Suprapubic skin (tissue), 4 donors: ENCODE data around the gene OLFML2A. TPM values are rescaled to one million over a fixed set of nuclear protein-coding genes. Genes with fewer than 3 reads are reported as not detected.

Source experiments
- DNase-seq, 2 donors: peaks; one replicate each; pipeline ENCODE4 v3.0.0-alpha.2; 2019; ENCODE audit warnings: low spot score in 2 of 2
- H3K27ac ChIP-seq: fragments of 200-600 bp; sonication (generic); one replicate; pipeline ENCODE4 v1.5.1; 2019
- H3K27me3 ChIP-seq: fragments of 200-600 bp; sonication (generic); one replicate; pipeline ENCODE4 v1.5.1; 2019
- H3K36me3 ChIP-seq: fragments of 200-600 bp; sonication (generic); one replicate; pipeline ENCODE4 v1.5.1; 2019
- H3K4me1 ChIP-seq: fragments of 200-600 bp; sonication (generic); one replicate; pipeline ENCODE4 v1.5.1; 2019
- H3K4me3 ChIP-seq: fragments of 200-600 bp; sonication (generic); one replicate; pipeline ENCODE4 v1.5.1; 2019; ENCODE audit warnings: mild to moderate bottlenecking
- H3K9me3 ChIP-seq: fragments of 200-600 bp; sonication (generic); one replicate; pipeline ENCODE4 v1.5.1; 2019
- EP300 ChIP-seq: sonication (generic); formaldehyde crosslinking; IDR thresholded peaks from one replicate; pipeline ENCODE4 v1.6.1; 2017; ENCODE audit warnings: antibody characterized with exemption
- POLR2A ChIP-seq, 2 donors: fragments of 450-650 bp; IDR thresholded peaks; one replicate each; pipeline ENCODE4 v1.6.1; 2017; ENCODE audit warnings: antibody characterized with exemption in 2 of 2, mild to moderate bottlenecking in 2 of 2, moderate library complexity in 2 of 2
- POLR2AphosphoS5 ChIP-seq, 3 donors: sonication (generic); formaldehyde crosslinking; IDR thresholded peaks; one replicate each; pipeline ENCODE4 v1.6.1; 2017; ENCODE audit warnings: antibody characterized with exemption in 3 of 3
- WGBS: methylation state at CpG from one replicate; pipeline ENCODE4 v1.1.5; 2018; 5-methylcytosine and 5-hydroxymethylcytosine counted together
- total RNA-seq, 4 donors: library from RNA; depleted of rRNA; stranded (reverse); fragments of >200 nt; gene quantifications; one replicate each; pipeline ENCODE4 v1.1.0, GENCODE V29; 2016
- TF ChIP-seq, protein P1 (sequence below), 2 donors: fragments of 200-600 bp in 1 of 2; fragments of 450-650 bp in 1 of 2; sonication (generic) in 1 of 2; IDR thresholded peaks; one replicate each; pipeline ENCODE4 v1.5.1; 2016 to 2019; ENCODE audit warnings: antibody characterized with exemption in 2 of 2, mild to moderate bottlenecking in 1 of 2, moderate library complexity in 1 of 2

OLFML2A gene
- total RNA-seq, 4 donors from 2014 or later: 14.6 to 36.8 (median 18.9) TPM

DNA sequence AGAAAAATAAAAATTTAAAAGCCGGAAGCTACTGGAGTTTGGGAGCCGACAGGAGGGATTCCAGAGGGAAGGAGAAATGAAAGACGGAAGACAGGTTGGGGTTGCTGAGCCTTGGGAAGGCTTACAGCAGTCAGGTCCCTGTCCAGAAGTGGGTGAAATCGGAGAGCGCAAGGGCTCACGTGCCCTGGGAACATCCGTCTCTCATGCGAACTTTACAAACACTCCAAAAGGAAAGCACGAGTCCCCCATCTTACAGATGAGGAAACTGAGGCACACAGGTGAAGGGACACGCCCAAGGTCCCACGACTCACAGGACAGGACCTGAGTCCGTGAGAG lies 347 bp upstream of the OLFML2A start:
- DNase-seq: no peak
- TF ChIP-seq, protein P1, sequence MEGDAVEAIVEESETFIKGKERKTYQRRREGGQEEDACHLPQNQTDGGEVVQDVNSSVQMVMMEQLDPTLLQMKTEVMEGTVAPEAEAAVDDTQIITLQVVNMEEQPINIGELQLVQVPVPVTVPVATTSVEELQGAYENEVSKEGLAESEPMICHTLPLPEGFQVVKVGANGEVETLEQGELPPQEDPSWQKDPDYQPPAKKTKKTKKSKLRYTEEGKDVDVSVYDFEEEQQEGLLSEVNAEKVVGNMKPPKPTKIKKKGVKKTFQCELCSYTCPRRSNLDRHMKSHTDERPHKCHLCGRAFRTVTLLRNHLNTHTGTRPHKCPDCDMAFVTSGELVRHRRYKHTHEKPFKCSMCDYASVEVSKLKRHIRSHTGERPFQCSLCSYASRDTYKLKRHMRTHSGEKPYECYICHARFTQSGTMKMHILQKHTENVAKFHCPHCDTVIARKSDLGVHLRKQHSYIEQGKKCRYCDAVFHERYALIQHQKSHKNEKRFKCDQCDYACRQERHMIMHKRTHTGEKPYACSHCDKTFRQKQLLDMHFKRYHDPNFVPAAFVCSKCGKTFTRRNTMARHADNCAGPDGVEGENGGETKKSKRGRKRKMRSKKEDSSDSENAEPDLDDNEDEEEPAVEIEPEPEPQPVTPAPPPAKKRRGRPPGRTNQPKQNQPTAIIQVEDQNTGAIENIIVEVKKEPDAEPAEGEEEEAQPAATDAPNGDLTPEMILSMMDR (IDR thresholded peaks at IDR 0.05): no peak
- TF ChIP-seq POLR2AphosphoS5 (IDR thresholded peaks at IDR 0.05) (no peak), POLR2A (IDR thresholded peaks at IDR 0.05) (no peak), EP300 (no peak)
- peak overlapping the region; percentile 16 for H3K27ac ChIP-seq
- H3K4me3 ChIP-seq: peak overlapping the region; percentile 55
- WGBS: 8% methylated on average over 11 of the region's 12 CpGs
- no peaks in the 10 kb centered on the region for H3K36me3 ChIP-seq
- H3K9me3 ChIP-seq: no peaks in the 10 kb centered on the region
- H3K4me1 ChIP-seq: peaks cover 45% of the 10 kb centered on the region
- H3K27me3 ChIP-seq: no peaks in the 10 kb centered on the region

DNA sequence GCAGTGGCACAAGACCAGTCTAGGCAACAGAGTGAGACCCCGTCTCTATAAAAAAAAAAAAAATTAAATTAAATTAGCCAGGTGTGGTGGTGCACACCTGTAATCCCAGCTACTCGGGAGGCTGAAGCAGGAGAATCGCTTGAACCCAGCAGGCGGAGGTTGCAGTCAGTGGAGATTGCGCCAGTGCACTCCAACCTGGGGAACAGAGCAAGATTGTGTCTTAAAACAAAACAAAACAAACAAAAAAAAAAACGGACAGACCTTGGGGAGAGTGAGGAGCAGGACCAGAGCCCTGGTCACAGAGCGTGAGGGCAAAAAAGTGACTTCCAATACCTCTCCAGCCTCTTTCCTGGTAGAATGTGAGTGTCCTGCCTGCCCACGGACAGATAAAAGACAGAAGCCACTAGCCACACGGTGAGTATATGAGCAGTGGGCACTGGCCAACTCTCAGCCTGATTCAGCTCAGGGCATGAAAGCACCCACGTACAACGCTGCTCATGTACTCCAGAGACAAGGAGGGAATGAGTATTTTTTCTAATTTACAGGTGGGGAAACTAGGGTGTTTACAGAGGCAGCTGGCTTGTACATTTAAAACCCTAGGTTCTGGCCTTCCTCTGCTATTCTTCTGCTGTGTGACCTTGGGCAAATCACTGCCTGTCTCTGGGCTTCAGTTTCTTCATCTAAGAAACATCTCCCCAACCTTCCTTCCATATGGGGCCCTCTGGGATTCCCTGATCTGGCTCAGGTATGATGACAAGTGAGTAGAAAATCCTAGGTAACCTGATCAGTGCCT lies 1.8 kb downstream of the OLFML2A start:
- TF ChIP-seq POLR2AphosphoS5 (IDR thresholded peaks at IDR 0.05): no peak
- no peak for TF ChIP-seq POLR2A (IDR thresholded peaks at IDR 0.05)
- TF ChIP-seq, protein P1 (IDR thresholded peaks at IDR 0.05): no peak
- TF ChIP-seq EP300: no peak
- peak in 1 of 2 donors; percentile 29 for DNase-seq
- H3K36me3 ChIP-seq: no peaks in the 10 kb centered on the region
- H3K4me3 ChIP-seq: no peak overlapping the region
- H3K9me3 ChIP-seq: no peaks in the 10 kb centered on the region
- 69% methylated on average over 11 of the region's 11 CpGs for WGBS
- no peak overlapping the region for H3K27ac ChIP-seq
- peaks cover 38% of the 10 kb centered on the region for H3K4me1 ChIP-seq
- no peaks in the 10 kb centered on the region for H3K27me3 ChIP-seq

DNA sequence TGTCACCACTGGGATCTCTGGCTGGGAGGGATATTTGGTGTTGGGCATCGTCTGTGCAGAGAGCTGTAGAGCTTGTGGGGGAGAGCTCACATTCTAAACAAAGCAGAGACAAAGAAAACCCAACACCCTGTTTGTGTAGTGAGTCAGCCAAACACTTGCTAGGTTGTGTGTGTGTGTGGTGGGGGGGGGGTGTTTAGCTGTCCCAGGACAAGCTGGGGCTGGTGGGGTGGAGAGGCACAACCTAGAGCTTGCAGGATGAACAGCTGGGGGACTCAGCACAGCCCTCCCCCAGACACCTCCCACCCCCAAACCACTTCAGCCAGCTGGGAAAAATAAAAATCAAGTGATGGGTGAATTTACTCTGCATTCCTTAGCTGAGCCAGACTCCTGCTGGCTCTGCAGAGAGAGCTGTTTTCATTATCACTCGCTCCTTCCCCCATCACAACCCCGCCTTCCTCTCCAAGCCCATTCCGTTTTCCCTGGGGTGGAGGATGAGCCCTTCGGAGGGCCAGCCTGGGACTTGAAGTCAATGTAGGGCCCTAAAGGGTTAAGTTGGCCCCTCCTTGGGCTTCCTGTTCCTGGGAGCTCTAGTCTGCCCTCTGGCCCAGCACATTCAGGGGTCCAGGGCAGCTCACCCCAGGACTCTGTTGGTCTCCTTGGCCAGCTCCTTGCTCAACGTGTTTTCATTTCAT lies 2.6 kb downstream of the OLFML2A start:
- WGBS: 23% methylated on average over 6 of the region's 6 CpGs
- peak in 1 of 2 donors; percentile 69 for DNase-seq

DNA sequence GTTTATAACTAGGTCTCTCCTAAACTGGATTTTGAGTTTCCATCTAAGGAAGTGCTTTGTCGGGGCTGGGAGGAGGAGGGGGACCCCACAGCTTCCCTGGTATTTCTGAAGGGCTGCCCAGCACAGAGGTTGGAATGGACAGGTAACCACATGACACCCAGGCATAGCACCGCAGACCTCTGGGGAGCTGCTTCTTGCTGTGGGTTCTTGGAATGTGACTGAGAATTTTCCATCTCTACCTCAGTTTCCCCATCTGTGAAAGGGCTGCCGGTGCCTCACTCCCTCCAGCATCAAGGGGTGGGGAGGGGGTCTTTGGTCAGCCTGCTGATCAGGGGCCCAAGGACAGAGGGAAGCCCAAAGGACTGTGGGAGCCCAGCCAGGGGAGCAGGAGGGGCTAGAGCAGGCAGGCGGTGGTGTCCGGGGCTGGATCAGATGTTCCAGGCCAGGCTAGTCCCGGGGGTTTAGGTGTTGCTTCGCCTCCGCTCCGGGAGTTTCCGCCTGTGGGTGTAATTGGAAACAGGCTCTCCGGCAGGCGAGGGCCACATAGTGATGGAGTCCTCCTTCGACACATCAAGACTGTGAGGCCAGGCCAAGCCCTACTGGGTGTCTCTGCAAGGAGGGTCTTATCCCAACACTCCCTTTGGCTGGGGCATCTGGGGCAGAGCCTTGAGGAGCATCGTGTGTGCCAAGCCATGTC lies 3.3 kb downstream of the OLFML2A start:
- H3K27me3 ChIP-seq: no peaks in the 10 kb centered on the region
- WGBS: 60% methylated on average over 8 of the region's 14 CpGs
- peak; percentile 80 for DNase-seq
- no peak for TF ChIP-seq POLR2AphosphoS5 (IDR thresholded peaks at IDR 0.05)
- TF ChIP-seq, protein P1 (IDR thresholded peaks at IDR 0.05): no peak
- TF ChIP-seq EP300: no peak
- TF ChIP-seq POLR2A (IDR thresholded peaks at IDR 0.05): no peak
- peak overlapping the region; percentile 7 for H3K27ac ChIP-seq
- H3K36me3 ChIP-seq: no peaks in the 10 kb centered on the region
- H3K4me1 ChIP-seq: peaks cover 41% of the 10 kb centered on the region
- no peaks in the 10 kb centered on the region for H3K9me3 ChIP-seq
- no peak overlapping the region for H3K4me3 ChIP-seq

More for the DNA sequence above, 2.6 kb downstream of the OLFML2A start:
- H3K27ac ChIP-seq: peak overlapping the region; percentile 7
- no peaks in the 10 kb centered on the region for H3K9me3 ChIP-seq
- peaks cover 43% of the 10 kb centered on the region for H3K4me1 ChIP-seq
- no peak overlapping the region for H3K4me3 ChIP-seq
- H3K27me3 ChIP-seq: no peaks in the 10 kb centered on the region
- H3K36me3 ChIP-seq: no peaks in the 10 kb centered on the region
- TF ChIP-seq, protein P1 (IDR thresholded peaks at IDR 0.05): no peak
- no peak for TF ChIP-seq POLR2A (IDR thresholded peaks at IDR 0.05)
- no peak for TF ChIP-seq EP300
- no peak for TF ChIP-seq POLR2AphosphoS5 (IDR thresholded peaks at IDR 0.05)

DNA sequence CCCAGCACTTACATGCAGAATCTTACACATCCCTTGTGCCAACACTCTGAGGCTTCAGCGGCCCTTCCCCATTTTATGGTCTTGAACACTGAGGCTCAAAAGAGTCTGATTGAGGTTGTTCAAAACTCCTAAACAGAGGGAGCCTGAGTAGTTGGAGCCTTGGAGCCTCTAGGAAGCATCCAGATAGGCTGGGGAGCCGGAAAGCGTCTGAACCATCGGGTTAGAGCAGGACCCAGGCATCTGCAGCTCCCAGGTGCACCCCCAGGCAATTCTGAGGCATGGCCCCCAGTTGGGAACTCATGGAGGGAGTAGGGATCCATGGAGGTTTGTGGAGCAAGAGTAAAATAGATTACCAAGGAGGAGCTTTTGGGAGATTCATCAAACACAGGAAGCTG lies 3.8 kb downstream of the OLFML2A start:
- Histone ChIP-seq H3K4me1 (peaks cover 41% of the 10 kb centered on the region), H3K9me3 (no peaks in the 10 kb centered on the region), H3K27ac (no peak overlapping the region), H3K36me3 (no peaks in the 10 kb centered on the region), H3K27me3 (no peaks in the 10 kb centered on the region), H3K4me3 (no peak overlapping the region)
- WGBS: 96% methylated on average over 4 of the region's 4 CpGs
- DNase-seq: peak in 1 of 2 donors; percentile 47
- TF ChIP-seq, protein P1 (IDR thresholded peaks at IDR 0.05): no peak
